CD4-positive, alpha-beta T cell (primary cell): ENCODE measurements around the gene HAPSTR1. TPM values are rescaled to one million over a fixed set of nuclear protein-coding genes. Genes with fewer than 3 reads are reported as not detected.

Experiments used
- ATAC-seq: fragments of 200-7000 bp; cut with Tn5 transposase; one replicate; pipeline ENCODE4 v1.10.0; 2022; ENCODE audit warnings: mild to moderate bottlenecking; ENCODE audit not compliant: poor library complexity
- CTCF ChIA-PET: fragments of 350-600 bp; sonication (Branson Sonifier 250); formaldehyde crosslinking; loops from one replicate; lab custom pipeline; 2021; ENCODE audit warnings: antibody characterized with exemption, inconsistent platforms; lab: Charles Lee
- POLR2A ChIA-PET: fragments of 350-600 bp; sonication (Branson Sonifier 250); formaldehyde crosslinking; loops from one replicate; lab custom pipeline; 2021; ENCODE audit warnings: antibody characterized with exemption, inconsistent platforms; lab: Charles Lee
- DNase-seq, 14 experiments: peaks; one replicate each; pipeline ENCODE4 v3.0.0-alpha.2; 2013 to 2020; ENCODE audit warnings: mixed read lengths in 2 of 14
- H3K27ac ChIP-seq, 2 donors: one replicate each; pipeline versions ENCODE4 v1.5.1 to v1.7.0; 2013; ENCODE audit warnings: low read length in 2 of 2, low read depth in 1 of 2, mild to moderate bottlenecking in 1 of 2
- H3K27me3 ChIP-seq, 2 experiments: 1 replicate in 1 of 2; 2 replicates in 1 of 2; pipeline versions ENCODE4 v1.6.1 to v1.7.0; 2013; ENCODE audit warnings: low read length in 2 of 2, control low read depth in 1 of 2, mild to moderate bottlenecking in 1 of 2, moderate library complexity in 1 of 2; ENCODE audit not compliant: insufficient read depth in 2 of 2, control insufficient read depth in 1 of 2
- H3K36me3 ChIP-seq: one replicate; pipeline ENCODE4 v1.6.1; 2013; ENCODE audit warnings: low read length, control low read depth; ENCODE audit not compliant: insufficient read depth
- H3K4me1 ChIP-seq: one replicate; pipeline ENCODE4 v1.6.1; 2013; ENCODE audit warnings: low read length, control low read depth; ENCODE audit not compliant: insufficient read depth
- H3K4me3 ChIP-seq: one replicate; pipeline ENCODE4 v1.5.1; 2013; ENCODE audit warnings: mild to moderate bottlenecking, low read length, moderate library complexity
- H3K9me3 ChIP-seq, 2 experiments: 1 replicate in 1 of 2; 2 replicates in 1 of 2; pipeline versions ENCODE4 v1.6.1 to v1.7.0; 2013; ENCODE audit warnings: low read length in 2 of 2, mild to moderate bottlenecking in 2 of 2, control low read depth in 1 of 2, moderate library complexity in 1 of 2; ENCODE audit not compliant: control insufficient read depth in 1 of 2, insufficient read depth in 1 of 2
- H3K27ac Mint-ChIP-seq: one replicate; pipeline ENCODE4 v1.8.0; 2020; ENCODE audit warnings: mixed read lengths
- H3K27me3 Mint-ChIP-seq: one replicate; pipeline ENCODE4 v1.8.0; 2021; ENCODE audit warnings: mixed read lengths
- H3K36me3 Mint-ChIP-seq: one replicate; pipeline ENCODE4 v1.8.0; 2021; ENCODE audit warnings: low read depth, mixed read lengths
- H3K4me1 Mint-ChIP-seq: one replicate; pipeline ENCODE4 v1.8.0; 2021; ENCODE audit warnings: low read depth, mixed read lengths
- H3K4me3 Mint-ChIP-seq: one replicate; pipeline ENCODE4 v1.8.0; 2020; ENCODE audit warnings: mild to moderate bottlenecking, mixed read lengths
- H3K9me3 Mint-ChIP-seq: one replicate; pipeline ENCODE4 v1.8.0; 2020; ENCODE audit warnings: mixed read lengths
- CTCF ChIP-seq: fragments of 200-600 bp; IDR thresholded peaks from one replicate; pipeline ENCODE4 v1.8.0; 2022; ENCODE audit warnings: antibody characterized with exemption, mild to moderate bottlenecking
- intact Hi-C, 2 experiments: fragments of 100-400 bp; cut with DNase I in 1 of 2; cut with micrococcal nuclease in 1 of 2; formaldehyde crosslinking; loops; one replicate each; pipeline versions ENCODE4 v1.15.1 to v1.9.0; 2023 to 2025; cut with DNase I, micrococcal nuclease
- total RNA-seq, 174 experiments: library from RNA in 2 of 174; stranded (reverse) in 2 of 174; gene quantifications; one replicate each; pipeline ENCODE4 v1.2.3 and lab custom pipeline; 2021 to 2026

The HAPSTR1 gene
- total RNA-seq, 2 experiments from 2014 or later: 152 to 153 TPM

- Histone ChIP-seq H3K4me1 (peaks cover 60% of the 10 kb centered on the region), H3K27ac (no peak overlapping the region), H3K4me3 (no peak overlapping the region), H3K27me3 (no peaks in the 10 kb centered on the region), H3K36me3 (peaks cover 88% of the 10 kb centered on the region), H3K9me3 (no peaks in the 10 kb centered on the region)
- Mint-ChIP-seq H3K4me1 (peaks cover 95% of the 10 kb centered on the region), H3K27me3 (no peaks in the 10 kb centered on the region), H3K36me3 (peaks cover 96% of the 10 kb centered on the region), H3K27ac (peak overlapping the region; percentile 63), H3K9me3 (no peaks in the 10 kb centered on the region), H3K4me3 (peak overlapping the region; percentile 79)
- no peak for TF ChIP-seq CTCF
- ATAC-seq: peak; percentile 15
- CTCF ChIA-PET: interaction anchor here (1.0 kb wide), 1 partner anchor 36 kb away, joined by 4 read pairs; no protein-coding TSS in a partner anchor
- POLR2A ChIA-PET: interaction anchor here (1.1 to 5.7 kb wide), 3 partner anchors 6 to 151 kb away, joined by 3 to 81 read pairs (median 4); partner anchors contain the start of gene HAPSTR1
- intact Hi-C loops: no loop called here
- no peak for DNase-seq
These were observed 7.1 kb downstream of the HAPSTR1 start for GRCh38 chr16:9098377-9099090.

- peak overlapping the region; percentile 63 for H3K27ac Mint-ChIP-seq
These were observed 7.7 kb downstream of the HAPSTR1 start for GRCh38 chr16:9099131-9099625.

GRCh38 chr16:9102379-9102778 is 10.9 kb downstream of the HAPSTR1 start:
- H3K36me3 Mint-ChIP-seq: peaks cover 95% of the 10 kb centered on the region
- peak overlapping the region; percentile 68 for H3K4me3 Mint-ChIP-seq
- no peaks in the 10 kb centered on the region for H3K9me3 Mint-ChIP-seq
- TF ChIP-seq CTCF: no peak
- ChIA-PET POLR2A (interaction anchor here (0.7 to 5.7 kb wide), 2 partner anchors 10 to 12 kb away, joined by 3 to 81 read pairs; partner anchors contain the start of gene HAPSTR1), CTCF (interaction anchor here (1.6 kb wide), 1 partner anchor 12 kb away, joined by 3 read pairs; no protein-coding TSS in a partner anchor)
- ATAC-seq: no peak
- Histone ChIP-seq H3K27me3 (no peaks in the 10 kb centered on the region), H3K4me1 (peaks cover 73% of the 10 kb centered on the region), H3K4me3 (no peak overlapping the region), H3K27ac (no peak overlapping the region), H3K9me3 (no peaks in the 10 kb centered on the region), H3K36me3 (peaks cover 92% of the 10 kb centered on the region)
- H3K27ac Mint-ChIP-seq: peak overlapping the region; percentile 50
- peak in 2 of 14 experiments; percentile 38 to 39 for DNase-seq
- no peaks in the 10 kb centered on the region for H3K27me3 Mint-ChIP-seq
- peaks cover 99% of the 10 kb centered on the region for H3K4me1 Mint-ChIP-seq
- intact Hi-C loops: no loop called here

More at GRCh38 chr16:9099131-9099625, 7.7 kb downstream of the HAPSTR1 start:
- Mint-ChIP-seq H3K4me1 (peaks cover 95% of the 10 kb centered on the region), H3K27me3 (no peaks in the 10 kb centered on the region), H3K9me3 (no peaks in the 10 kb centered on the region), H3K36me3 (peaks cover 96% of the 10 kb centered on the region), H3K4me3 (peak overlapping the region; percentile 80)
- POLR2A ChIA-PET: interaction anchor here (5.7 kb wide), 1 partner anchor 7 kb away, joined by 81 read pairs; the partner anchor contains the start of gene HAPSTR1
- H3K36me3 ChIP-seq: peaks cover 89% of the 10 kb centered on the region
- ATAC-seq (no peak), DNase-seq (peak in 2 of 14 experiments; percentile 38 to 49)
- no peaks in the 10 kb centered on the region for H3K9me3 ChIP-seq
- peak overlapping the region; percentile 4 for H3K4me3 ChIP-seq
- intact Hi-C loops: no loop called here
- TF ChIP-seq CTCF: no peak
- CTCF ChIA-PET: interaction anchor here (1.0 kb wide), 1 partner anchor 36 kb away, joined by 4 read pairs; no protein-coding TSS in a partner anchor
- peaks cover 66% of the 10 kb centered on the region for H3K4me1 ChIP-seq
- H3K27ac ChIP-seq: no peak overlapping the region
- no peaks in the 10 kb centered on the region for H3K27me3 ChIP-seq
